Neural cell (in vitro differentiated cells): ENCODE results near the gene CBFA2T3.

Source experiments
- CTCF ChIP-seq: fragments of 450-650 bp; IDR thresholded peaks from 2 replicates; pipeline ENCODE4 v1.5.1; 2014; ENCODE audit warnings: antibody characterized with exemption, mild to moderate bottlenecking, moderate library complexity; ENCODE audit not compliant: poor library complexity, severe bottlenecking
- EP300 ChIP-seq: fragments of 450-650 bp; conservative IDR thresholded peaks from 2 replicates; pipeline ENCODE4 v1.6.1; 2014; ENCODE audit warnings: antibody characterized with exemption, mild to moderate bottlenecking, moderate library complexity; ENCODE audit not compliant: poor library complexity, severe bottlenecking
- EZH2 ChIP-seq: fragments of 200-600, 300-800 bp; shearing (Covaris generic), sonication (generic); IDR thresholded peaks from 2 replicates; pipeline ENCODE4 v1.6.1; 2014; ENCODE audit warnings: antibody characterized with exemption, low read length, borderline replicate concordance, mild to moderate bottlenecking; ENCODE audit not compliant: insufficient read depth, poor library complexity, severe bottlenecking
- POLR2AphosphoS5 ChIP-seq: IDR thresholded peaks from 2 replicates; pipeline ENCODE4 v1.6.1; 2012
- REST ChIP-seq: IDR thresholded peaks from 2 replicates; pipeline ENCODE4 v1.6.1; 2012; ENCODE audit warnings: borderline replicate concordance
- SMC3 ChIP-seq: fragments of 450-650 bp; conservative IDR thresholded peaks from 2 replicates; pipeline ENCODE4 v1.6.1; 2014; ENCODE audit warnings: antibody characterized with exemption, mild to moderate bottlenecking, moderate library complexity; ENCODE audit not compliant: poor library complexity
- TAF1 ChIP-seq: IDR thresholded peaks from 2 replicates; pipeline ENCODE4 v1.6.1; 2012; ENCODE audit warnings: low read depth

DNA sequence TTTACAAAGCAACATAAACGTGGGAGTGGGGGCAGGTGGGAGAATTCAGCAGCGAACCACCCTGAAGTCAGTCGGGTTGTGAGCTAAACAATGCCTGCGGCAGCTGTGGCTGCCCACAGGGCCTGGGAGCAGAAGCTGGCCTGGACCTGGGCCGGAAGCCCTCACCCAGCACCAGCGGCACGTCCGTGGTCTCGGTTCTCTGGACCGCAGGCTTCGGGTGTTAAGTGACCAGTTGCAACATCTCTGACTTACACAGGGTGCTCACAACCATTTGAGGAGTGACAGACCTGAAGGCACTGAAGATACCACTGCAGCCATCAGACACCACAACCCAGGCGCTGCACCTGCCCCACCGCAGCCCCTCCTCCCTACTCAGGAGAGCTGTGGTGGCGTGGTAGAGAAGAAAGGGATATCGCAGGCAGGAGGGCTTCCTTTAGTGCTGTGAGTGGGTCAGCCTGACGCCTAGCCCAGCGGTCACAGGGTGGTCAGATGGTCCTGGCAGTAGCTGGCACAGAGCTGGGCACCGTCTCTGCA lies 33.8 kb downstream of the CBFA2T3 start:
- no peak for TF ChIP-seq CTCF
- TF ChIP-seq EZH2 = no peak
- no peak for TF ChIP-seq REST
- TF ChIP-seq TAF1 = no peak
- no peak for TF ChIP-seq POLR2AphosphoS5
- TF ChIP-seq EP300 = no peak
- no peak for TF ChIP-seq SMC3
